Renal cortex interstitium (tissue), 11 donors: ENCODE data around the gene RSPO4. TPM values are rescaled to one million over a fixed set of nuclear protein-coding genes. Genes with fewer than 3 reads are reported as not detected.
A peak's percentile ranks its signal among the peaks of the same experiment; 100 is the strongest.

ENCODE experiments used
- DNase-seq, 11 donors: peaks; one replicate each; pipeline ENCODE4 v3.0.0-alpha.2; 2013; ENCODE audit warnings: low read depth in 9 of 11, low spot score in 4 of 11; ENCODE audit errors: extremely low read depth in 1 of 11
- polyA plus RNA-seq, 3 donors: library from polyadenylated mRNA; unstranded; fragments of 120-200 nt; gene quantifications; one replicate each; pipeline ENCODE4 v1.2.1, GENCODE V29; 2013; ENCODE audit not compliant: insufficient read length in 3 of 3

Gene RSPO4
- polyA plus RNA-seq, 3 donors = 1.3 to 1.9 (median 1.9) TPM

- DNase-seq = no peak
Measured at GRCh38 chr20:982754-983153, 19.4 kb downstream of the RSPO4 start.

- DNase-seq = no peak
Measured at GRCh38 chr20:977021-977420, 25.1 kb downstream of the RSPO4 start.

GRCh38 chr20:976033-976432, 26.1 kb downstream of the RSPO4 start:
- no peak for DNase-seq

GRCh38 chr20:973785-974194, 28.3 kb downstream of the RSPO4 start:
- peak in 1 of 11 donors; percentile 14 for DNase-seq

GRCh38 chr20:972256-972655, 29.9 kb downstream of the RSPO4 start:
- DNase-seq = no peak

GRCh38 chr20:971346-971745, 30.8 kb downstream of the RSPO4 start:
- DNase-seq = no peak

GRCh38 chr20:969868-970267, 32.2 kb downstream of the RSPO4 start:
- DNase-seq = no peak

- no peak for DNase-seq
Measured at GRCh38 chr20:967796-968742, 34.0 kb downstream of the RSPO4 start.

GRCh38 chr20:965956-966355, 36.2 kb downstream of the RSPO4 start:
- peak in 9 of 11 donors; percentile 13 to 48 (median 20) for DNase-seq

GRCh38 chr20:963795-964194, 38.3 kb downstream of the RSPO4 start:
- DNase-seq = no peak

GRCh38 chr20:962683-963082, 39.4 kb downstream of the RSPO4 start:
- DNase-seq = no peak

GRCh38 chr20:962223-962622, 39.9 kb downstream of the RSPO4 start:
- DNase-seq = no peak

- no peak for DNase-seq
Measured at GRCh38 chr20:961768-962167, 40.3 kb downstream of the RSPO4 start.

- no peak for DNase-seq
Measured at GRCh38 chr20:959996-960615, 42.0 kb downstream of the RSPO4 start.

GRCh38 chr20:958936-959815, 42.9 kb downstream of the RSPO4 start:
- no peak for DNase-seq

- no peak for DNase-seq
Measured at GRCh38 chr20:957544-957943, 44.6 kb downstream of the RSPO4 start.

GRCh38 chr20:956330-956951, 45.7 kb downstream of the RSPO4 start:
- DNase-seq = peak; percentile 20 to 57 (median 46)

GRCh38 chr20:955656-956055, 46.5 kb downstream of the RSPO4 start:
- DNase-seq = no peak

GRCh38 chr20:955111-955510, 47.0 kb downstream of the RSPO4 start:
- DNase-seq = no peak
